SHP77 (cell line): ENCODE data around the gene SLC25A5.
"Not testable (repeated sequence)": the region's sequence is repeated elsewhere in the genome, so short reads cannot be mapped to it uniquely, and the experiment has no call there.

Source experiments
- DNase-seq, 2 experiments: peaks; one replicate each; lab custom pipeline; 2025; lab: John Stamatoyannopoulos, UW

SLC25A5 gene

GRCh38 chrX:119467842-119468550, at the start of gene SLC25A5:
SLC25A5 (plus strand) TSS chrX:119468444; CDS start chrX:119468516, 72 bp downstream.
- DNase-seq, result peak; percentile 43 to 74

DNA sequence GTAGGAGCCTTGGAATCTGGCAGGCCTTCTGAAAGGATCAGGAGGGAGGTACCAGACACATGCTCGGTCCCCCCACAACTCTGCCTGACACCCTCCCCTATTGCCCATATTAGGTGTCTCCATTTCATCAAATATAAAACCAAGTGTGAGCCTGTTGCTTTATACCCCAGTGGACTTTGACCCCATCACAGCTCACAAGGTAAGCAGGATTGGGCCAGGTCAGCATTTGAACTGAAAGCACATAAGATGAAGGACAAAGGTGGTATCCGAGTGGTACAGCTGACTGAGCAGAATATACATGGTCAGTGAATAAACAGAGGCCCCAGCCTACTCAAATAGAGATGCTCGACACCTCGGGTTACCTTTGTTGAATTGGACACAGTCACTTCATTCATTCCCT, 49.1 kb upstream of the SLC25A5 start:
- no peak for DNase-seq

DNA sequence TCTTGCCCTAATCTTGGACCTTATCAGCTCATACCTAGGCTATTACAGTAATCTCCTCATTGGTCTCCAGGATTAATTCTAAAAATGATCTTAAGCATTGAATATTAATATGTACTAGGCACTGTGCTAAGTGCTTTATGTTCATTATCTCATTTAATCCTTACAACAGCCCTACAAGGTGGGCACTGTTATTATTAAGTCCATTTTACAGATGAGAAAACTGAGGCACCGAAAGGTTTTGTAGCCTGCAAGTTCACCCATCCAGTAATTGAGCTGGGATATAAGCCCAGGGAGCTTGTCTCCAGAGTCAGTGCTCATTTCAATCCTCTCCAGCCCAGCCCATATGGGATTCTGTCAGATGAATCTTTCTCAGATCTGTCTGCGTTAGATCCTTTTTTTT, 48.3 kb upstream of the SLC25A5 start:
- no peak for DNase-seq

- no peak for DNase-seq
Measured at GRCh38 chrX:119421016-119421705, 47.1 kb upstream of the SLC25A5 start.

DNA sequence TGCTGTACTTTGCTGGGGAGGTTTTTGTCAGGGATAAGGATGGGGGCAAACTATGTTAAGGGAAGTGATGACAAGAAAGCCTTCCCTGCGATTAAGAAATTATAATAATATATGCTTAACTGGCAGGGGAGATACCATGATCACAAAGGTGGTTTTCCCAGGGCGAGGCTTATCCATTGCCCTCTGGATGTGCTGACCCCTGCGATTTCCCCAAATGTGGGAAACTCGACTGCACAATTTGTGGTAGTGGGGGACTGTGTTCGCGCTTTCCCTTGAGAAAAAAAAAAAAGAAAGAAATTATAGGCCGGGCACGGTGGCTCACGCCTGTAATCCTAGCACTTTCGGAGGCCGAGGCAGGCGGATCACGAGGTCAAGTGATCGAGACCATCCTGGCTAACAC, 44.6 kb upstream of the SLC25A5 start:
- no peak for DNase-seq

DNA sequence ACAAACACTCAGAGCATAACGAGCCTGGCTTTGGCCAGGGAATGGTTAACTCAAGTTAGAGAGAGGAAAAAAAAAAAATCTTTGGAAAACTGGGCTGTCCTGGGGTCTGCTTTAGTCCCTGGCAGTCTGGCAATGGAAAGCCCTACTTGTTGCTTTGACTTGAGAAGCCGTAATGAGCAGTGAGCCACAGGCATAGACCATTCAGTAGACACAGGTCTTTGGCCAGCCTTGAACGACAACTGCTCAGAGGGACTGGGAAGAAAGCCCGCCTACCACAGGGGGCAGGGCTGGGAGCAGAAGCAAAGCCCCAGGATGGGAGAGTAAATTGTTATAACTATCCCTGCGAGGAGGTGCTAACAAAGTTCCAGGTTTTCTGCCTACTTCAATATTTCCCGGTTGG, 43.2 kb upstream of the SLC25A5 start:
- no peak for DNase-seq

DNA sequence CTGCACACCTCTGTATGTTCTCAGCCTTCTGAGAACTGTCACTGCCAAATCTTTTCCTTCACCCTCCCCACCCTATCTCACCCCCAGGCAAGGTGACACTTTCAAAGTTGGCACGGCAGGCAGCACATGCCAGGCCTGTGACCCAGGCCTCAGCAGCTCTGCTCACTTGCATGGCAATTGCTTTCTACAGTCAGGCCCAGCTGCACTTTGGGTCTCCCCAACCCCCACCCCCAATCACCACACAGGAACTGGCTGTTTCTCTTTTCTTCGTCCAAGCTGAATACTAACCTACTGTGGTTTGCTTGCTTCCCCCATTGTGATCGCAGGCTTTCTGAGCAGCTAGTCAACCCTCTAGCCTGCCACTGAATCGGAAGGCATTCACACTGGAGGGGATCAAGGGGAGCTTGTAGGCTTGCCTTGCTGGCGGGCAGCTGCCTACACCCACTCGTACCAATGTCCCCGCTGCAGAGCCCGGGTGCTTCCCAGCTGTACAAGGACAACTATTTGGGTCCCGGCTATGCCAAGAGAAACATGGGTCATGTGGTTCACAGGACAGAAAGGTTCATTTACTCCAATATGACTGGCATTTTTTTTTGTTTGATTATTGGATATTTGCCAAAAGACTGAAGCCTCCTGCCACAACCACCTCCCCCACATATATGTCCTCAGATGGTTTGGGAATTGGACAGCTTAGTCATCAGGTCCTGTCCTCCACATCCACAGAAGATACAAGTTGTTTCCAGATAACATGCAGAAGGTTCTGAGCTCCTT, 41.0 kb upstream of the SLC25A5 start:
- DNase-seq, result no peak

GRCh38 chrX:119427795-119428185, 40.5 kb upstream of the SLC25A5 start:
- no peak for DNase-seq

DNA sequence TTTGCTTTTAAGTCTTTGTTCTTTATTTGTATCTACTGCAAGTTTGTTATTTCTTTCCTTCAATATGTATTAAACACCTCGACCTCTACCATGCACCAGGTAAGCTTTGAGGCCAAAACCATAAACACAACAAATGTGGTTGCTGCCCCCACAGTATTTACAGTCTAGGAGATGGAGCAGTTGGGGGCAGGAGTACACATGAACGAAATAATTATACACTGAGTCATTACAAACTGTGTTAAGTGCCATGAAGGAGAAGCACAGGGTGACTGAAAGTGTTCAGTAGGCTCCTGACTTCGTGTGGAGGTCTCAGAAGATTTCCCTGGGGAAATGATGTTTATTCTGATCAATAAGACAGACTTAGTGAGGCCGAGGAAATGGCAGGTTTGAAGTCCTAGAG, 38.8 kb upstream of the SLC25A5 start:
- DNase-seq, result no peak

DNA sequence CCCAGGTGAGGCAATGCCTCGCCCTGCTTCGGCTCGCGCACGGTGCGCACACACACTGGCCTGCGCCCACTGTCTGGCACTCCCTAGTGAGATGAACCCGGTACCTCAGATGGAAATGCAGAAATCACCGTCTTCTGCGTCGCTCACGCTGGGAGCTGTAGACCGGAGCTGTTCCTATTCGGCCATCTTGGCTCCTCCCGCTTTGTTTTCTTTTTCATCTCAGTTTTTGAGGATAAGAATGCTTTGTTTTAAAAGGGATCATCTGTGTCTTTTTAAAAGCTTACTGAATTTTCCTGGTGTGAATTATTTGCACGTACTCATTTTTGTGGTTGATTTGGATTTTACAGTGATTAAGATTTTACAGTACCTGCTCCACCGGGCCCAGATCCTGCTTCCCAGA, 26.9 kb upstream of the SLC25A5 start:
- DNase-seq, result not testable (repeated sequence)

DNA sequence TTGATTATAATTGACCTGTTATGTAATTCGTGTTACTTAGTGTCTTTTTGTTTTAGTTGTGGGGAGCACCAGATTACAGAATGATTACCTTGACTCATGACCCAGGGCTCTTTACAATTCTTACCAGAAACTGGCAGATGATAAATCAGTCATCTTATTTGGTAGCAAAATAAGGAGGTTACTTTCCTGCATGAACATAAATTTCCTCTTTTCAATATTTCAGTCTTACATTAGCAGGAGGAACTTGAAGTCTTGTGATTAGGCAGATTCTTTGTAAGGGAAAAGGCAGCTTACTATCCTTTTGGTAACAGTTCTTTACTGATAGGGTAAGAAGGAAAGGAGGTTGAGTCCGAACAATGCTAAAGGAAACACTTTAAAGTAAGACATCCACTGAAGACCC, 26.0 kb upstream of the SLC25A5 start:
- no peak for DNase-seq

GRCh38 chrX:119453202-119453601, 15.0 kb upstream of the SLC25A5 start:
- DNase-seq, result no peak

GRCh38 chrX:119455264-119455663, 13.0 kb upstream of the SLC25A5 start:
- no peak for DNase-seq

DNA sequence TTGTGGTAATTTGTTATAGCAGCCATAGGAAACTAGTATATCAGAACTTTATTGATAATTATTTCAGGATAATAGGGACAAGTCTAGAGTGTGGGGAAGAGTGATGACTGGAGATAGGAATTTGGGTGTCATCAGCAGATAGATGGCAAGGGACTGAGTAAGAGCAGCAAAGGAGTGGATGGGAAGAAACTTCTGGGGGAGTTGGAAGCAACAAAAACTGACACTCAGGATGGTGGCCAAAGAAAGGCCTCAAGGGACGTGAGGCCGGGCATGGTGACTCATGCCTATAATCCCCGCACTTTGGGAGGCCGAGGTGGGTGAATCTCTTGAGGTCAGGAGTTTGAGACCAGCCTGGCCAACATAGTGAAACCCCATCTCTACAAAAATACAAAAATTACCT, 9.1 kb upstream of the SLC25A5 start:
- no peak for DNase-seq

DNA sequence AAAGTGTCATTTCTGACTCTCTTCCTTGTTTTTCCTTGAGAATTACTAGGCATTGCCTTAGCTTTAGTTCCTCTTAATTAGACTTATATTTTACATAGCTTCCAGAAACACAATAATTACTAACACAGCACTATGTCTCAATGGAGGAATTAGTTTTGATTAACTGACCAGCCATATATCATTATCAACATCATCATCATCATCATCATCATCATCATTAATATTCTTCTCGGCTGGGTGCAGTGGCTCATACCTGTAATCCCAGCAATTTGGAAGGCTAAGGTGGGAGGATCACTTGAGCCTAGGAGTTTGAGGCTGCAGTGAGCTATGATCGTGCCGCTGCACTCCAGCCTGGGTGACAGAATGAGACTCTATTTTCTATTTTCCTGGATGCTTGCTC, 2.7 kb upstream of the SLC25A5 start:
- DNase-seq, result no peak

DNA sequence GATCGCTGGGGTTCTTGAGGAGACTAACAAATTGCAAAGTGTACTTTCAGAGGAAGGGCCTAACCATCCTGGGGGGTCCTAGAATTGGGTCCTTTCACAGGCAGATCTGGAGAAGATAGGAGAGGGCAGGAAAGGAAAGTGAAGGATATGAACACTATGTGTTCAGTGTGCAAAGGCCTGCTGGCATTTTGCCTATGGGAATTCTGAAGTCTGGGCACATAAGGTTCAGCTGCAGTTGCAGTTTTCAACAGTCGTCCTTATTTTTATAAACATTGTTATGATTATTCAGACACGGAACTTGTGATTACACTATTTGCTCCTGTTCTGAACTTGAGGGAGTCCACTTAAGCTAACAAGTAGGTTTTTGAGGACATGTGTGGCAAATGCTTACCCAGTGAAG, 1.3 kb upstream of the SLC25A5 start:
- DNase-seq, result no peak

DNA sequence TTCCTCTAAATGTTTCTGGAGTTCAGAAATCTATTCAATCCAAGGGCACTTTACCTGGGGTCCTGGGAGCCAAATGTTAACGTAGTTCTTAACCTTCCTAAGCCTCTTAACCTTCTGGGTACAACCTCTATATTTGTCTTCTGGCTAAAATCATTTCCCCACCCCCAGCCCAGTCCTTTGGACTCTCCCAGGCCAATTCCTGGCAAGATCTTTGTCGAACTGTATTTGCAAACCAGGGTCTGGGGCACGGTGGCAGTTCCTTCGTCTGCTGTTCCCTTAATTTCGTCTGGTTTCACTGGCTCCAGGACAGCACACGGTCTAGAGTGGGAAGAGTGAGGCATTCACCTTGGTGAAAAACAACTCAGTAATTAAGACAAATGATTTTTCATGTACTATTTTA, 811 bp upstream of the SLC25A5 start:
- no peak for DNase-seq

DNA sequence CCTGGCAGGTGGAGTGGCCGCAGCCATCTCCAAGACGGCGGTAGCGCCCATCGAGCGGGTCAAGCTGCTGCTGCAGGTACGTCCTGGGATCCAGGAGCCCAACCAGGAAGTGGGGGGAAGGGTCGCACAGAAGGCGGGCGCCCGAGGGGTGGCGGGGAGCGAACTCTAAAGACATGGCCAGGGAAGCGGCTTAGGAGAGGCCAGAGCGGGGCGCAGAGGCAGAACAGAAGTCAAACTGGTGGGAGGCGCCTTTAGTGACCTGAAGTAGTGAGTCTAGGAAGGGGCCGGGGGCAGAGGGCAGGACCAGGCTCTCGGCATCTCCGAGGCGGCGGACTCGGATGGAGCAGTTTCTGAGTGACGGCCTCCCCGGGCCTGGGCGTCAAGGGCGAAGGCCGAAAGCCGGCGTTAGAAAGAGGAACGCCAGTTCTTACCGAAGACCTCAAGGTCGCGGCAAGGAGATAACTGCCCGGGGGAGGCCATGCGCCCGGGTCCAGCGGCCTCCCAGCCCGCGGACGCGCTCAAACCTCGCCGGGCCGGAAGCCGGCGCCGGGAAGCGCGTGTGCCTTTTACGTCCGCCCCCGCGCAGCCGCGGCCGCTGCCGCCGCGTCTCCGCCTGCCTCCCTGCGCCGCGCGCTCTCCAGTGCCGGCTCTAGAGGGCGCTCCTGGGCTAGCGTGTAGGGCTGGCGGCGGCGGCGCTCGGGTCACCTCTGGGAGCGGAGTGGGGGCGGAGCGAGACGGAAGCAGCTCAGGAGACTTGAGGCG, 488 bp downstream of the SLC25A5 start:
- peak; percentile 10 to 55 for DNase-seq

DNA sequence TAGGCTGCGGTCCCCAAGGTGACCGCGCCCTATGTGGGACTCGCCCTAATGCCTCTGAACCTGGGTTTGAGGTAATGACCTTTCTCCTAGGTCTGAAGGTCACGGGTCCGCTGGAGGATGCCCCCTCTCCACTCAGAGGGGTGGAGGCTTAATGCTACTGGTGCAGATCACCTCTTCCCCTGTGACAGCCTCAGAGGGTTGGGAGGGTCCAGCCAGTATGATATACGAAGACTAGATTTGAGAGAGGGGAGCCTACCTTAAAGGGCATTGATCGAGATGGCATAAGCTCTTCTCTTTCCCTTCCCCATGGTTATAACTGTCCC, 1.0 kb downstream of the SLC25A5 start:
- no peak for DNase-seq

- no peak for DNase-seq
Measured at GRCh38 chrX:119474615-119475388, 6.6 kb downstream of the SLC25A5 start.

DNA sequence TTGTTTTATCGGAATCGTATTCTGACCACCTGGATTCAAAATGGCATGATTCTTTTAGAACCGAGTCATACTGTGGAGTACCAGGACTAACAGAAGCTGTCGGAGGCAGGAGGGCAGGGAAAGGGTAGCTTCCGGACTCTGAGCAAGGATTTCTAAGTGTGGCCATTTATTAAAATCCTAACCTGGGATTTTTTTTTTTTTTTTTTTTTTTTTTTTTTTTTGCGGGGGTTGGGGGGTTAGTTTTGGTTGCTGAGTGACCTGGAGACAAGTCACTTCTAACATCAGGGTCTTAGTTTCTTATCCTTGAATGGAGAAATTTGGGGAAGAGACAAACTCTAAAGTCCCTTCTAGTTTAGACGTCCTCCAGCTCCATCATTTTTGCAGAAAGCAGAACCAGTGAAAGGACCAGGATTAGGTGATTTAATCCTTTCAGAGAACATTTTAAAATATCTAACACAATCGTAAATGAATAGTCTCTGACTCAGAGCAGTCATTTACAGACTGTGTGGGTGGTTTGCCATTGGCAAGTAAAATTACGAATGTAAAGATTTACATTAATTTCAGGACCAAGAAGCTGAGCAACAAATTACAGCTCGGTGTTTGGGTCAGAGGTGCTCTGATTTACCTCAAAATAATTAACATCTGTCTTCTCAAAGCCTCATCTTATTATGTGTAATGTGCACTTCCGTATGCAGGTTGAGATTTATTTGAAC, 7.3 kb downstream of the SLC25A5 start:
- DNase-seq, result no peak
